HG03469 (cell line): ENCODE data around the gene FHL2.

ENCODE experiments used
- ATAC-seq: cut with Tn5 transposase; IDR thresholded peaks from one replicate; pipeline ENCODE4 v1.9.1; 2021; ENCODE audit warnings: mild to moderate bottlenecking, moderate library complexity, moderate number of reproducible peaks; ENCODE audit not compliant: unreplicated experiment

Gene FHL2

GRCh38 chr2:105399207-105399861, 483 bp upstream of the FHL2 start:
- no peak for ATAC-seq

DNA sequence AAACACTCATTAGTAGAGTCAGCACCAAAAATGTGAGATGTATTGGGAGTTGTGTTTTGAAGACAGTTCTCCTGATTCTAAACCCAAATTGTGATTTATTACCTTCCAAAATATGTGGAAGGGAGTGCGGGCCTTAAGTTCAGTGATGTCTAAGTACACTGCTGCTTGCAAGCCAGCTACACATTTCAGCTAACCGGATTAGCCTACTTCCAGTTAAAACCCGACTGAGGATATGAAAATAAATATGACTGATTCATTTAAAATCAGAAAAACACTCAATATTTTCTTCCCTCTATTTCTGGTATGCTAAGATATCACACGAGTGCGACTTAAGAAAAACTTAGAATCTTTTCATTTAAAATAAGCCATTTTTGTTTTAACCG, 907 bp downstream of the FHL2 start:
- ATAC-seq, result no peak

DNA sequence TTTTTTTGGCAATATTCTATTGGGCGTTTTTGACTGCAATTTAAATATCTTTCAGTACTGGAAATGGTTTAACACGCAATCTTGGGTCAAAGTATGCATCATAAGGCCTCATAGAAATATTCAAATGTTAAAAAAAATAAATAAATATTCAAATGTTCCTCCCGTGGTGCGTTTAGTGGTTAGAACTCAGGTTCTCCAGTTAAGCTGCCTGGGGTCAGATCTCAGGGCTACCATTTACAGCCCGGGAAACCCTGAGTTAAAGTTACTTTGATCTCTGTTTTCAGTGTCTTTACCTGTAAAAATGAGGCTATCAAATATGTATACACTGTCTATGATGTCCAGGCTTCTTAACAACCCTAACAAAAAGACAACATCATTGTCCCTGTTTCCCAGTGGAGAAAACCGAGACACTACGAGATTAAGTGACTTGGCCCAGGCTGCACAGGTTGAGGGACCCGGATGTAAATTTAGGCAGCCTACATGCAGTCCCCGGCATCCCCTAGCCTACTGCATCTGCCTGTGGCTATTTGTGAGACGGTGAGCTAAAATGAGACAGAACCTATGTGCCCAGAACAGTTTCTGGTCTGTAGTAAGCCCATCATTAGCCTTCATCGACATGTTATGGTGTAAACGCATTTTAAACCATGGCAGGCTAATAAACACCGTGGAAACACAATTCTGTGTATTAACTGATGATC, 1.7 kb downstream of the FHL2 start:
- ATAC-seq, result no peak

DNA sequence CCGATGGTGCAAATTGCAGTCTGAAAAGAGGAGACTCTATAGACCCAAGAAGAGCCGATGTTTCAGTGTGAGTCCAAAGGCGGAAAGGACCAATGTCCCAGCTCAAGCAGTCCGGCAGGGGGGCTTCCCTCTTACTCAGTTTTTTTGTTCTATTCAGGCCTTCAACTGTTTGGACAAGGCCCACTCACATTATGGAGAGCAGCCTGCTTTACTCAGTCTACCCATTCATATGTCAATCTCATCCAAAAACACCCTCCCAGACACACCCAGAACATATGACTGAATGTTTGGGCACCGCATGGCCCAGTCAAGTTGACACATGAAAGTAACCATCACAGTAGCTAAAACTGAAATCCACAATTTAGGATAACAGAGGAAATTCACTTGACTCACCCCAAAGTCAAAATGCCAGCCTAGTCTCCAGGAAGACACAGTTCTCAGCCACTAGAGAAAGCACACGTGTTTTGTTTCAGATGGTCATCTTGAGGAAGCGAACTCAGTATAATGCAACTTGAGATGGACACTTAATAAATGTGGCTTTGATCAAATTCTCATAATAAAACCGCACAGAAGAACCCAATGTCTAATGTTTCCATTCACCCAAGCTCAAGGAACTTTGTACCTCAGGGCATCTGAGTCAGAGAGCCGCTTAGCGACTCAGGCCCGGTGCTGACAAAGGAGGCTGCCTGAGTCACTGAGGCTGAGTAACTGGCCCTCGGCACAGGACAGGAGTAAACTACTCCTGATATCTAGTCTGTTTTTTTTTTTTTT, 2.4 kb downstream of the FHL2 start:
- no peak for ATAC-seq

- ATAC-seq, result no peak
Measured at GRCh38 chr2:105395691-105396090, 3.2 kb downstream of the FHL2 start.

- ATAC-seq, result no peak
Measured at GRCh38 chr2:105394951-105395611, 3.8 kb downstream of the FHL2 start.

- no peak for ATAC-seq
Measured at GRCh38 chr2:105393373-105394055, 5.3 kb downstream of the FHL2 start.

DNA sequence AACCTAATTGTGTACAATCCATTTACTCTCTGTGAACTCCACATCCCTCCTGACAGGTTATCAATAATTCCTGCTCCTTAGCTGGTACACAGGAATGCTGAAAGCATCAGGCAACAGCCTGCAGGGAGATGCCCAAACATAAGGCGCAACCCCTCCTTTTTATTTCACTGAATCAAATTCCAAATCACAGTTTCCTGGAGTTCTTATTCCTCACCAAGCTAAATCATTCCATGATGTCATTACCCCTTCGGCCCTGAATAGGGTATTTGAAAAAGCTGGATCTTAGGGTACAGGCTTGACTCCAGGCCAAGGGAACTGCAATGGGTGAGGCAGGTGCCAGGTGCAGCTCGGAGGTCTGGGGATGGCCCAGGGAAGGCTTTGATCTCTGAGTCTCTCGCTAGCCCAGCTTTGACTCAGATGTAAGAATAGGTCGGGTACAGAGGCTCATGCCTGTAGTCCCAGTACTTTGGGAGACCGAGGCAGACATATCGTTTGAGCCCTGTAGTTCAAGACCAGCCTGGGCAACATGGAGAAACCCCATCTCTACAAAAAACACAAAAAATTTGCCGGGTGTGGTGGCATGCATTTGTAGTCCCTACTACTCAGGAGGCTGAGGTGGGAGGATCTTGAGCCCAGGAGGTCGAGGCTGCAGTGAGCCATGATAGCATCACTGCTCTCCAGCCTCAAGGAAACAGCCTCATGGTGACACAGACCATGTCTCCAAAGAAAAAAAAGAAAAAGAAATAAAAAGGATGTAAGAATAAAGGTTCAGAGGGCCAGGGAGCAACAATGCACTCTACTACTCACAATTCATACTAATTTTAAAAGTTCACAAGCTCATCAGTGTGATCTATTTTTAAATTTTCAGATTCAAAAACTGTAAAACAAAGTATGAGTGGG, 6.8 kb downstream of the FHL2 start:
- ATAC-seq, result no peak

- ATAC-seq, result no peak
Measured at GRCh38 chr2:105391058-105391627, 7.7 kb downstream of the FHL2 start.

DNA sequence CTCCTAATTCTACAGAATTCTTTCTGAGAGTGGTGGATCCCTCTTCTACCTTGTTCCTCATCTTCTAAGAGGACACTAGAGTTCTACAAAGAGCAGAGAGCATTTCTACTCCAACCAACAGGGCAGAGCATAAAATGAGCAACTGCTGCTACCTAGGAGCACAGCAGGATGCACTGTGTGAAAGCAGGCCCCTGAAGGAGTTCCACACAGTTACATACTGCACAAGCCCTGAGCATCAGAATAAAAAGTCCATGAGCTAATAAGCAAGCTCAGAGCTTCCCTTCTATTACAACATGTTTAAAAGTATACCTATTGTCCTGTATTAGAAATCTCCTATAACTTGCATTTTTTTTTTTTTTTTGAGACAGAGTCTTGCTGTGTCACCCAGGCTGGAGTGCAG, 8.4 kb downstream of the FHL2 start:
- ATAC-seq, result no peak

DNA sequence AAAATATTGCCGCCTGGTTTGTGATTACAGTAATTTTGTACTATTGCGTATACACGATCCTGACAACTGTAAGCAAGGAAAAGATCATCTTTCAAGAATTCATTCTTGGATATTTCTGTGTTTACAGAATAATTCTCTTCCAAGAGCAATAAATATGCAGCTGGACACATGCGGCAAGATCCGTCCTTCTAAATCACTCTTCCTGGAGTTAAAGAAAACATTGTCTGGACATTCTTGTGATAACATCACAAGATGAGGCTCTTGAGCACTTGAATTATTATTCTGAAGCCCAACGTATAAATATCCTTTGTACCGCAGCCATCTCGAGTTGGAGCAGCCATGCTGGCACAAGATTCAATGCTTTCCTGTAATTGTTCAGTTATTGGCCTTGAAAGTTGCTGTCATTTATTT, 9.9 kb downstream of the FHL2 start:
- no peak for ATAC-seq

DNA sequence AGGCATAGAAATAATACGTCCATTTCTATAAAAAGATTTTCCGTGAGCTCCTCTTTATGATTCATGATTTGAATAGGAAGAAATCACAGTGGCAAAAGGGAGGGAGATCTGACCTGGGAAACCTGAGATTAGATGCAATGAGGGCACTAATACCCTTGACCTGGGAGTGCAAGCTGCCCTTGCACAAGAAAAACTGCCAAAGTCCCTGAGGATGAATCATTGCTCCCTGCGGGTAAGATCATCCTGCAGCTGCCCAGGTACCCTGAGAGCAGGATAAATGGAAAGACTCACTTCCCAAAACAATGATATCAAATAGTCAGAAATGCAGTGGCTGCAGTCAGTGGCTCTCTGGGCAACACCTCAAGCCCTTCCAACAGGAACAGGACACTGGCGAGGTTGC, 11.6 kb downstream of the FHL2 start:
- ATAC-seq, result no peak

- no peak for ATAC-seq
Measured at GRCh38 chr2:105385731-105386540, 12.9 kb downstream of the FHL2 start.

- no peak for ATAC-seq
Measured at GRCh38 chr2:105384861-105385260, 14.0 kb downstream of the FHL2 start.

DNA sequence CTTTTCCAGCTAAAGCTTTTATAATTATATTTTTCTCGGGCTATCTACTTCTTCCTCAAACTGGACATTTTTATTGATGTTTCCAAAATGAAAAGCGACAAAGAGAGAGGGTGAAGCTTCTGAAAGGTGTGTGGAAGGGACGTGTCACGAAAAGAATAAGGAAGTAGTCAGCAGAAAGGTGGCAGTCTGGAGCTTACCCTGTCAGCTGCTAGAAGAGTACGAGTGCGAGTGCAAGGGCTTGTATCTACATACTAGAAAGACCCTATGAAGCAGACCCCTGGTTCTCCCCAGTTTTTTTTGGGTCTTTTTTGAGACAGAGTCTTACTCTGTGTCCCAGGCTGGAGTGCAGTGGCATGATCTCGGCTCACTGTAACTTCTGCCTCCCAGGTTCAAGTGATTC, 14.6 kb downstream of the FHL2 start:
- ATAC-seq, result no peak

DNA sequence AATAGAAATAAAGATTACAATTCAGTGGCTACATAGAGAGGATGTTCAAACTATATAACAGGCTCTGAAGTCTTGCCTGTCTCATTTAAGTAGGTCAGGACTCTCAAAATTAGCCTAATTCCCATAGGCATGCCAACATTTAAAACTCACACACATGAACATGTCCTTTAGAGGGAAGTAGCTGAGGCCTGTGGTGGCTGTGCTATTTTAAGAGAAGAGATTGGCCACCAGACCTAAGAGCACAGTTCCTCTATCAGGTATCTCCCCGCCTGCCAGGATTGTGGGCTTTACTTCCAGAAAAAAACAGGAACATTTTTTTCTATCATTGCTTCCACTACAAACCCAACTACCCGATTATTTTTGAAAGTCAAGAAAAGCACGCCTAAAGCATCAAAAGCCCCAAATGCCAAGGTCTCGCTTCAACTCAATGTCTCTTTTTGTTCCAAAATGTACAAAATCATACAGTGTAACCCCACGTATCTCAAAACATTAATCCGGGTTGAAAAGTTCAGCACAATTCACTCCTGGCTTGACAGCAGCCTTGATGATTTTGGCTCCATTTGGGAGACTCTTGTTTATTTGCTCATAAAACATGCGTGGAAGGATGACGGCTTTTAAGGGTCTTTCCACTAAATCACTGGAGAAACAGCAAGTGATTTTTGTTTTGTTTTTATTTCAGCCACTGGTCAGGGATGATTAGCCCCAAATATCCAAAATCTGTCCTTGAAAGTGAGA, 15.3 kb downstream of the FHL2 start:
- no peak for ATAC-seq

GRCh38 chr2:105382177-105382576, 16.7 kb downstream of the FHL2 start:
- ATAC-seq, result no peak

- ATAC-seq, result no peak
Measured at GRCh38 chr2:105381101-105381668, 17.7 kb downstream of the FHL2 start.
